GM19193 (cell line): ENCODE results near the gene RPE65.
A peak's percentile ranks its signal among the peaks of the same experiment; 100 is the strongest.

Source experiments
- POLR2A ChIP-seq: IDR thresholded peaks from 4 replicates; pipeline ENCODE4 v1.6.1; 2011; ENCODE audit not compliant: insufficient read depth, insufficient read length; ENCODE audit errors: extremely low read depth

The RPE65 gene

GRCh38 chr1:68449901-68450300, at the start of gene RPE65:
Gene RPE65, minus strand, starts transcription at chr1:68449954. Its CDS starts 49 bp downstream, at chr1:68449905.
- no peak for TF ChIP-seq POLR2A

GRCh38 chr1:68497358-68497698, 47.6 kb upstream of the RPE65 start:
- no peak for TF ChIP-seq POLR2A

- TF ChIP-seq POLR2A: peak; percentile 75
Observed at GRCh38 chr1:68496680-68497357, 47.1 kb upstream of the RPE65 start, which contains the start of gene DEPDC1. Gene DEPDC1, minus strand, starts transcription at chr1:68497082. Its CDS starts 83 bp downstream, at chr1:68496999.

GRCh38 chr1:68495968-68496679, 46.4 kb upstream of the RPE65 start:
- no peak for TF ChIP-seq POLR2A

GRCh38 chr1:68495532-68495931, 45.8 kb upstream of the RPE65 start:
- no peak for TF ChIP-seq POLR2A

- no peak for TF ChIP-seq POLR2A
Observed at GRCh38 chr1:68493193-68493592, 43.4 kb upstream of the RPE65 start.

GRCh38 chr1:68490046-68490651, 40.4 kb upstream of the RPE65 start:
- TF ChIP-seq POLR2A: no peak

- TF ChIP-seq POLR2A: no peak
Observed at GRCh38 chr1:68485431-68486022, 35.8 kb upstream of the RPE65 start.

GRCh38 chr1:68484618-68485017, 34.9 kb upstream of the RPE65 start:
- no peak for TF ChIP-seq POLR2A

- no peak for TF ChIP-seq POLR2A
Observed at GRCh38 chr1:68481041-68481440, 31.3 kb upstream of the RPE65 start.

GRCh38 chr1:68479501-68479900, 29.7 kb upstream of the RPE65 start:
- TF ChIP-seq POLR2A: no peak

GRCh38 chr1:68478662-68479061, 28.9 kb upstream of the RPE65 start:
- no peak for TF ChIP-seq POLR2A

- no peak for TF ChIP-seq POLR2A
Observed at GRCh38 chr1:68473060-68473459, 23.3 kb upstream of the RPE65 start.

GRCh38 chr1:68470388-68470970, 20.7 kb upstream of the RPE65 start:
- TF ChIP-seq POLR2A: no peak

- no peak for TF ChIP-seq POLR2A
Observed at GRCh38 chr1:68464891-68465290, 15.1 kb upstream of the RPE65 start.

GRCh38 chr1:68460935-68461334, 11.2 kb upstream of the RPE65 start:
- TF ChIP-seq POLR2A: no peak

GRCh38 chr1:68459796-68460195, 10.0 kb upstream of the RPE65 start:
- no peak for TF ChIP-seq POLR2A
